WTC11 (cell line): ENCODE results near the gene KIR2DL3. TPM values are rescaled to one million over a fixed set of nuclear protein-coding genes. Genes with fewer than 3 reads are reported as not detected.

ENCODE experiments used
- ATAC-seq: fragments of 200-7000 bp; cut with Tn5 transposase; 2 replicates; pipeline ENCODE4 v1.10.0; 2021; ENCODE audit warnings: mild to moderate bottlenecking, moderate library complexity
- CTCF ChIA-PET: fragments of 300-600 bp; sonication (Branson Sonifier 250); formaldehyde crosslinking; loops from one replicate; lab custom pipeline; 2021; ENCODE audit warnings: antibody characterized with exemption; lab: Charles Lee
- POLR2A ChIA-PET: fragments of 350-600 bp; sonication (Branson Sonifier 250); formaldehyde crosslinking; loops from one replicate; lab custom pipeline; 2021; ENCODE audit warnings: antibody characterized with exemption; lab: Charles Lee
- DNase-seq: peaks from one replicate; pipeline ENCODE4 v3.0.0; 2021; ENCODE audit warnings: low spot score
- H3K27ac Mint-ChIP-seq: 2 replicates; pipeline ENCODE4 v1.8.0; 2021; ENCODE audit warnings: mixed read lengths
- H3K27me3 Mint-ChIP-seq: 2 replicates; pipeline ENCODE4 v1.8.0; 2021; ENCODE audit warnings: low read depth, mild to moderate bottlenecking, moderate library complexity, mixed read lengths
- H3K36me3 Mint-ChIP-seq: 2 replicates; pipeline ENCODE4 v1.8.0; 2021; ENCODE audit warnings: mixed read lengths
- H3K4me1 Mint-ChIP-seq: 2 replicates; pipeline ENCODE4 v1.8.0; 2022; ENCODE audit warnings: mixed read lengths
- H3K4me3 Mint-ChIP-seq: 2 replicates; pipeline ENCODE4 v1.8.0; 2021; ENCODE audit warnings: mild to moderate bottlenecking, moderate library complexity, mixed read lengths
- H3K9me3 Mint-ChIP-seq: 2 replicates; pipeline ENCODE4 v1.8.0; 2021; ENCODE audit warnings: mixed read lengths
- CREM ChIP-seq: sonication (generic); formaldehyde crosslinking; IDR thresholded peaks from 2 replicates; pipeline ENCODE4 v1.8.1; 2022; ENCODE audit warnings: mild to moderate bottlenecking, missing genetic modification reagents, moderate library complexity
- ESRRA ChIP-seq: sonication (generic); formaldehyde crosslinking; IDR thresholded peaks from 2 replicates; pipeline ENCODE4 v1.8.1; 2022; ENCODE audit warnings: mild to moderate bottlenecking, missing genetic modification reagents, borderline replicate concordance
- FOXK1 ChIP-seq: sonication (generic); formaldehyde crosslinking; IDR thresholded peaks from 2 replicates; pipeline ENCODE4 v1.8.0; 2022; ENCODE audit warnings: mild to moderate bottlenecking, moderate library complexity, missing genetic modification reagents
- FOXP1 ChIP-seq: sonication (generic); formaldehyde crosslinking; IDR thresholded peaks from 2 replicates; pipeline ENCODE4 v1.8.0; 2022; ENCODE audit warnings: missing genetic modification reagents, mild to moderate bottlenecking, moderate library complexity, borderline replicate concordance
- IRF2 ChIP-seq: sonication (generic); formaldehyde crosslinking; IDR thresholded peaks from 2 replicates; pipeline ENCODE4 v1.8.0; 2022; ENCODE audit warnings: low read depth, missing genetic modification reagents, borderline replicate concordance
- MYBL2 ChIP-seq: sonication (generic); formaldehyde crosslinking; IDR thresholded peaks from 2 replicates; pipeline ENCODE4 v1.8.1; 2023; ENCODE audit warnings: mild to moderate bottlenecking, moderate library complexity, missing genetic modification reagents
- OVOL2 ChIP-seq: fragments of 250-450 bp; sonication (Bioruptor Pico); IDR thresholded peaks from 2 replicates; pipeline ENCODE4 v1.9.0; 2021; ENCODE audit warnings: mild to moderate bottlenecking, borderline replicate concordance
- SMAD4 ChIP-seq: sonication (generic); formaldehyde crosslinking; IDR thresholded peaks from 2 replicates; pipeline ENCODE4 v1.8.0; 2022; ENCODE audit warnings: mild to moderate bottlenecking, missing genetic modification reagents
- TEAD4 ChIP-seq: sonication (generic); formaldehyde crosslinking; IDR thresholded peaks from 2 replicates; pipeline ENCODE4 v1.8.0; 2022; ENCODE audit warnings: mild to moderate bottlenecking, missing genetic modification reagents
- ZNF396 ChIP-seq: fragments of 250-450 bp; sonication (Bioruptor Pico); IDR thresholded peaks from 2 replicates; pipeline ENCODE4 v1.8.0; 2021; ENCODE audit warnings: mild to moderate bottlenecking, moderate library complexity, borderline replicate concordance
- ZNF416 ChIP-seq: fragments of 250-450 bp; sonication (Bioruptor Pico); IDR thresholded peaks from 2 replicates; pipeline ENCODE4 v1.9.0; 2021; ENCODE audit warnings: mild to moderate bottlenecking, inconsistent platforms
- total RNA-seq: library from RNA; stranded (reverse); gene quantifications from 3 replicates; pipeline ENCODE4 v1.2.3, GENCODE V29; 2021
- TF ChIP-seq, protein P1 (sequence below): sonication (generic); formaldehyde crosslinking; IDR thresholded peaks from 2 replicates; pipeline ENCODE4 v1.8.0; 2022; ENCODE audit warnings: missing genetic modification reagents
- TF ChIP-seq, protein P2 (sequence below): sonication (generic); formaldehyde crosslinking; IDR thresholded peaks from 2 replicates; pipeline ENCODE4 v1.8.1; 2023; ENCODE audit warnings: mild to moderate bottlenecking, missing genetic modification reagents, moderate library complexity
- TF ChIP-seq, protein P3 (sequence below): sonication (generic); formaldehyde crosslinking; IDR thresholded peaks from 2 replicates; pipeline ENCODE4 v1.8.0; 2022; ENCODE audit warnings: mild to moderate bottlenecking, missing genetic modification reagents
- TF ChIP-seq, protein P4 (sequence below): sonication (generic); formaldehyde crosslinking; IDR thresholded peaks from 2 replicates; pipeline ENCODE4 v1.8.1; 2023; ENCODE audit warnings: mild to moderate bottlenecking, missing genetic modification reagents, borderline replicate concordance
- TF ChIP-seq, protein P5 (sequence below): fragments of 250-450 bp; sonication (Bioruptor Pico); IDR thresholded peaks from 2 replicates; pipeline ENCODE4 v1.9.0; 2021; ENCODE audit warnings: moderate library complexity, mild to moderate bottlenecking, inconsistent platforms, borderline replicate concordance
- TF ChIP-seq, protein P6 (sequence below): fragments of 250-450 bp; sonication (Bioruptor Pico); IDR thresholded peaks from 2 replicates; pipeline ENCODE4 v1.9.0; 2021; ENCODE audit warnings: mild to moderate bottlenecking, borderline replicate concordance
- TF ChIP-seq, protein P7 (sequence below): sonication (generic); formaldehyde crosslinking; conservative IDR thresholded peaks from 2 replicates; pipeline ENCODE4 v1.8.1; 2023; ENCODE audit warnings: mild to moderate bottlenecking, low read depth, missing genetic modification reagents, moderate library complexity

The KIR2DL3 gene
- total RNA-seq, 1 experiment from 2014 or later: not detected

DNA sequence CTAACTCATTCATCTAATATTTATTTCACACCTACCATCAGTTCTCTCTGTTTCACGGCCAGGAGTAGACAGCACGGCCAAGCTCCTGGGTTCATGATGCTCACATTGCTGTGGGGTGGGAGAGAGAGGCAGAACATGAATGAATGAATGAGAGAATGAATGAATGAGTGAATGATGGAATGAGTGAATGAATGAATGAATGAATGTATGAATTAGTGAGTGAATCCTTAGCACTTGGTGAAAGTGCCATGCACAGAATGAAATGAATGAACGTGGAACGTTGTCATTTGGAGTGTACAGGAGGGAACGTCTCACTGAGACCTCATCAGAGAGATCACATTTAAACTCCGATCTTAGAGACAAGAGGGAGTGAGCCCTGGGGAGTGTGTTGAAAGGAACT, 53.2 kb downstream of the KIR2DL3 start (continued):
- TF ChIP-seq, protein P1, sequence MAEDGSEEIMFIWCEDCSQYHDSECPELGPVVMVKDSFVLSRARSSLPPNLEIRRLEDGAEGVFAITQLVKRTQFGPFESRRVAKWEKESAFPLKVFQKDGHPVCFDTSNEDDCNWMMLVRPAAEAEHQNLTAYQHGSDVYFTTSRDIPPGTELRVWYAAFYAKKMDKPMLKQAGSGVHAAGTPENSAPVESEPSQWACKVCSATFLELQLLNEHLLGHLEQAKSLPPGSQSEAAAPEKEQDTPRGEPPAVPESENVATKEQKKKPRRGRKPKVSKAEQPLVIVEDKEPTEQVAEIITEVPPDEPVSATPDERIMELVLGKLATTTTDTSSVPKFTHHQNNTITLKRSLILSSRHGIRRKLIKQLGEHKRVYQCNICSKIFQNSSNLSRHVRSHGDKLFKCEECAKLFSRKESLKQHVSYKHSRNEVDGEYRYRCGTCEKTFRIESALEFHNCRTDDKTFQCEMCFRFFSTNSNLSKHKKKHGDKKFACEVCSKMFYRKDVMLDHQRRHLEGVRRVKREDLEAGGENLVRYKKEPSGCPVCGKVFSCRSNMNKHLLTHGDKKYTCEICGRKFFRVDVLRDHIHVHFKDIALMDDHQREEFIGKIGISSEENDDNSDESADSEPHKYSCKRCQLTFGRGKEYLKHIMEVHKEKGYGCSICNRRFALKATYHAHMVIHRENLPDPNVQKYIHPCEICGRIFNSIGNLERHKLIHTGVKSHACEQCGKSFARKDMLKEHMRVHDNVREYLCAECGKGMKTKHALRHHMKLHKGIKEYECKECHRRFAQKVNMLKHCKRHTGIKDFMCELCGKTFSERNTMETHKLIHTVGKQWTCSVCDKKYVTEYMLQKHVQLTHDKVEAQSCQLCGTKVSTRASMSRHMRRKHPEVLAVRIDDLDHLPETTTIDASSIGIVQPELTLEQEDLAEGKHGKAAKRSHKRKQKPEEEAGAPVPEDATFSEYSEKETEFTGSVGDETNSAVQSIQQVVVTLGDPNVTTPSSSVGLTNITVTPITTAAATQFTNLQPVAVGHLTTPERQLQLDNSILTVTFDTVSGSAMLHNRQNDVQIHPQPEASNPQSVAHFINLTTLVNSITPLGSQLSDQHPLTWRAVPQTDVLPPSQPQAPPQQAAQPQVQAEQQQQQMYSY (CRISPR knock-in tag): no peak
- TF ChIP-seq MYBL2 (CRISPR knock-in tag) (no peak), FOXK1 (CRISPR knock-in tag) (no peak), TEAD4 (CRISPR knock-in tag) (no peak), ESRRA (CRISPR knock-in tag) (no peak)
- TF ChIP-seq, protein P2, sequence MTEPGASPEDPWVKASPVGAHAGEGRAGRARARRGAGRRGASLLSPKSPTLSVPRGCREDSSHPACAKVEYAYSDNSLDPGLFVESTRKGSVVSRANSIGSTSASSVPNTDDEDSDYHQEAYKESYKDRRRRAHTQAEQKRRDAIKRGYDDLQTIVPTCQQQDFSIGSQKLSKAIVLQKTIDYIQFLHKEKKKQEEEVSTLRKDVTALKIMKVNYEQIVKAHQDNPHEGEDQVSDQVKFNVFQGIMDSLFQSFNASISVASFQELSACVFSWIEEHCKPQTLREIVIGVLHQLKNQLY: no peak

DNA sequence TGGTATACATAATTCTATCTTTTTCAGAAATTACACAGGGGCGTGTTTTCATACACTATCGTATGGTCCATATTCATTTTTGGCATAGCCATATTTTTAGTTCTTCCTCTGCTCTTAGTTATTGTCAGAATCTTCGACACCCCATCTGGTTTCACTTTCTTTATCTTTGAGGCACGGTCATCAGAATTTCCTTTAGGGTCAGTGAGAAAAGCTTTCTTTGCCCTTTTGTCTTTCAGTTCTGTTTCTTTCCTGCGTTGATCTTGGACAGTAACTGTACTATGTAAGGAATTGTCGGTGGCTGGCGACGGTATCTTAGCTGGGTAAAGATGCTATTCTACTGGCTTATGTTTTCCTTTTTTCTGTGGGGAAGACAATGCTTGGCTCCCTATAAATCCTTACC, 54.5 kb downstream of the KIR2DL3 start:
- Mint-ChIP-seq H3K27ac (no peak overlapping the region), H3K9me3 (no peaks in the 10 kb centered on the region; the same call in none of the 2 replicates), H3K27me3 (peaks cover 18% of the 10 kb centered on the region), H3K4me3 (no peak overlapping the region), H3K36me3 (peaks cover 71% of the 10 kb centered on the region), H3K4me1 (no peaks in the 10 kb centered on the region)
- TF ChIP-seq, protein P3, sequence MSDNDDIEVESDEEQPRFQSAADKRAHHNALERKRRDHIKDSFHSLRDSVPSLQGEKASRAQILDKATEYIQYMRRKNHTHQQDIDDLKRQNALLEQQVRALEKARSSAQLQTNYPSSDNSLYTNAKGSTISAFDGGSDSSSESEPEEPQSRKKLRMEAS (CRISPR knock-in tag): no peak
- no peak for TF ChIP-seq OVOL2 (CRISPR knock-in tag)
- TF ChIP-seq CREM: no peak
- TF ChIP-seq ZNF396: no peak
- TF ChIP-seq, protein P4, sequence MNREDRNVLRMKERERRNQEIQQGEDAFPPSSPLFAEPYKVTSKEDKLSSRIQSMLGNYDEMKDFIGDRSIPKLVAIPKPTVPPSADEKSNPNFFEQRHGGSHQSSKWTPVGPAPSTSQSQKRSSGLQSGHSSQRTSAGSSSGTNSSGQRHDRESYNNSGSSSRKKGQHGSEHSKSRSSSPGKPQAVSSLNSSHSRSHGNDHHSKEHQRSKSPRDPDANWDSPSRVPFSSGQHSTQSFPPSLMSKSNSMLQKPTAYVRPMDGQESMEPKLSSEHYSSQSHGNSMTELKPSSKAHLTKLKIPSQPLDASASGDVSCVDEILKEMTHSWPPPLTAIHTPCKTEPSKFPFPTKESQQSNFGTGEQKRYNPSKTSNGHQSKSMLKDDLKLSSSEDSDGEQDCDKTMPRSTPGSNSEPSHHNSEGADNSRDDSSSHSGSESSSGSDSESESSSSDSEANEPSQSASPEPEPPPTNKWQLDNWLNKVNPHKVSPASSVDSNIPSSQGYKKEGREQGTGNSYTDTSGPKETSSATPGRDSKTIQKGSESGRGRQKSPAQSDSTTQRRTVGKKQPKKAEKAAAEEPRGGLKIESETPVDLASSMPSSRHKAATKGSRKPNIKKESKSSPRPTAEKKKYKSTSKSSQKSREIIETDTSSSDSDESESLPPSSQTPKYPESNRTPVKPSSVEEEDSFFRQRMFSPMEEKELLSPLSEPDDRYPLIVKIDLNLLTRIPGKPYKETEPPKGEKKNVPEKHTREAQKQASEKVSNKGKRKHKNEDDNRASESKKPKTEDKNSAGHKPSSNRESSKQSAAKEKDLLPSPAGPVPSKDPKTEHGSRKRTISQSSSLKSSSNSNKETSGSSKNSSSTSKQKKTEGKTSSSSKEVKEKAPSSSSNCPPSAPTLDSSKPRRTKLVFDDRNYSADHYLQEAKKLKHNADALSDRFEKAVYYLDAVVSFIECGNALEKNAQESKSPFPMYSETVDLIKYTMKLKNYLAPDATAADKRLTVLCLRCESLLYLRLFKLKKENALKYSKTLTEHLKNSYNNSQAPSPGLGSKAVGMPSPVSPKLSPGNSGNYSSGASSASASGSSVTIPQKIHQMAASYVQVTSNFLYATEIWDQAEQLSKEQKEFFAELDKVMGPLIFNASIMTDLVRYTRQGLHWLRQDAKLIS (CRISPR knock-in tag): no peak
- TF ChIP-seq, protein P5, sequence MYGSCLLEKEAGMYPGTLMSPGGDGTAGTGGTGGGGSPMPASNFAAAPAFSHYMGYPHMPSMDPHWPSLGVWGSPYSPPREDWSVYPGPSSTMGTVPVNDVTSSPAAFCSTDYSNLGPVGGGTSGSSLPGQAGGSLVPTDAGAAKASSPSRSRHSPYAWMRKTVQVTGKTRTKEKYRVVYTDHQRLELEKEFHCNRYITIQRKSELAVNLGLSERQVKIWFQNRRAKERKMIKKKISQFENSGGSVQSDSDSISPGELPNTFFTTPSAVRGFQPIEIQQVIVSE (CRISPR knock-in tag): no peak
- no peak for TF ChIP-seq FOXP1 (CRISPR knock-in tag)
- no peak for TF ChIP-seq IRF2 (CRISPR knock-in tag)
- no peak for TF ChIP-seq SMAD4 (CRISPR knock-in tag)
- TF ChIP-seq ZNF416 (CRISPR knock-in tag): no peak
- TF ChIP-seq, protein P6, sequence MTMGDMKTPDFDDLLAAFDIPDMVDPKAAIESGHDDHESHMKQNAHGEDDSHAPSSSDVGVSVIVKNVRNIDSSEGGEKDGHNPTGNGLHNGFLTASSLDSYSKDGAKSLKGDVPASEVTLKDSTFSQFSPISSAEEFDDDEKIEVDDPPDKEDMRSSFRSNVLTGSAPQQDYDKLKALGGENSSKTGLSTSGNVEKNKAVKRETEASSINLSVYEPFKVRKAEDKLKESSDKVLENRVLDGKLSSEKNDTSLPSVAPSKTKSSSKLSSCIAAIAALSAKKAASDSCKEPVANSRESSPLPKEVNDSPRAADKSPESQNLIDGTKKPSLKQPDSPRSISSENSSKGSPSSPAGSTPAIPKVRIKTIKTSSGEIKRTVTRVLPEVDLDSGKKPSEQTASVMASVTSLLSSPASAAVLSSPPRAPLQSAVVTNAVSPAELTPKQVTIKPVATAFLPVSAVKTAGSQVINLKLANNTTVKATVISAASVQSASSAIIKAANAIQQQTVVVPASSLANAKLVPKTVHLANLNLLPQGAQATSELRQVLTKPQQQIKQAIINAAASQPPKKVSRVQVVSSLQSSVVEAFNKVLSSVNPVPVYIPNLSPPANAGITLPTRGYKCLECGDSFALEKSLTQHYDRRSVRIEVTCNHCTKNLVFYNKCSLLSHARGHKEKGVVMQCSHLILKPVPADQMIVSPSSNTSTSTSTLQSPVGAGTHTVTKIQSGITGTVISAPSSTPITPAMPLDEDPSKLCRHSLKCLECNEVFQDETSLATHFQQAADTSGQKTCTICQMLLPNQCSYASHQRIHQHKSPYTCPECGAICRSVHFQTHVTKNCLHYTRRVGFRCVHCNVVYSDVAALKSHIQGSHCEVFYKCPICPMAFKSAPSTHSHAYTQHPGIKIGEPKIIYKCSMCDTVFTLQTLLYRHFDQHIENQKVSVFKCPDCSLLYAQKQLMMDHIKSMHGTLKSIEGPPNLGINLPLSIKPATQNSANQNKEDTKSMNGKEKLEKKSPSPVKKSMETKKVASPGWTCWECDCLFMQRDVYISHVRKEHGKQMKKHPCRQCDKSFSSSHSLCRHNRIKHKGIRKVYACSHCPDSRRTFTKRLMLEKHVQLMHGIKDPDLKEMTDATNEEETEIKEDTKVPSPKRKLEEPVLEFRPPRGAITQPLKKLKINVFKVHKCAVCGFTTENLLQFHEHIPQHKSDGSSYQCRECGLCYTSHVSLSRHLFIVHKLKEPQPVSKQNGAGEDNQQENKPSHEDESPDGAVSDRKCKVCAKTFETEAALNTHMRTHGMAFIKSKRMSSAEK (CRISPR knock-in tag): no peak
- TF ChIP-seq, protein P7, sequence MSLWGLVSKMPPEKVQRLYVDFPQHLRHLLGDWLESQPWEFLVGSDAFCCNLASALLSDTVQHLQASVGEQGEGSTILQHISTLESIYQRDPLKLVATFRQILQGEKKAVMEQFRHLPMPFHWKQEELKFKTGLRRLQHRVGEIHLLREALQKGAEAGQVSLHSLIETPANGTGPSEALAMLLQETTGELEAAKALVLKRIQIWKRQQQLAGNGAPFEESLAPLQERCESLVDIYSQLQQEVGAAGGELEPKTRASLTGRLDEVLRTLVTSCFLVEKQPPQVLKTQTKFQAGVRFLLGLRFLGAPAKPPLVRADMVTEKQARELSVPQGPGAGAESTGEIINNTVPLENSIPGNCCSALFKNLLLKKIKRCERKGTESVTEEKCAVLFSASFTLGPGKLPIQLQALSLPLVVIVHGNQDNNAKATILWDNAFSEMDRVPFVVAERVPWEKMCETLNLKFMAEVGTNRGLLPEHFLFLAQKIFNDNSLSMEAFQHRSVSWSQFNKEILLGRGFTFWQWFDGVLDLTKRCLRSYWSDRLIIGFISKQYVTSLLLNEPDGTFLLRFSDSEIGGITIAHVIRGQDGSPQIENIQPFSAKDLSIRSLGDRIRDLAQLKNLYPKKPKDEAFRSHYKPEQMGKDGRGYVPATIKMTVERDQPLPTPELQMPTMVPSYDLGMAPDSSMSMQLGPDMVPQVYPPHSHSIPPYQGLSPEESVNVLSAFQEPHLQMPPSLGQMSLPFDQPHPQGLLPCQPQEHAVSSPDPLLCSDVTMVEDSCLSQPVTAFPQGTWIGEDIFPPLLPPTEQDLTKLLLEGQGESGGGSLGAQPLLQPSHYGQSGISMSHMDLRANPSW (CRISPR knock-in tag): no peak
- no peak for DNase-seq
- ChIA-PET CTCF (no interaction called here), POLR2A (no interaction called here)
- no peak for ATAC-seq
